GM23338 (cell line): ENCODE results near the gene GGT7. TPM values are rescaled to one million over a fixed set of nuclear protein-coding genes. Genes with fewer than 3 reads are reported as not detected.

Source experiments
- ATAC-seq: fragments of 200-7000 bp; cut with Tn5 transposase; 3 replicates; pipeline ENCODE4 v1.9.1; 2020
- DNase-seq: peaks from one replicate; pipeline ENCODE4 v3.0.0-alpha.2; 2015; ENCODE audit warnings: low spot score
- H2AFZ ChIP-seq: fragments of 200-600 bp; sonication (generic); 2 replicates; pipeline ENCODE4 v1.8.0; 2016; ENCODE audit warnings: antibody characterized with exemption, mild to moderate bottlenecking, moderate library complexity
- H3F3A ChIP-seq: fragments of 200-600 bp; sonication (generic); replicated peaks from 2 replicates; pipeline ENCODE4 v1.8.0; 2017; ENCODE audit warnings: antibody characterized with exemption, mixed run types, low read depth
- H3K27ac ChIP-seq: fragments of 200-600 bp; sonication (generic); 2 replicates; pipeline ENCODE4 v1.6.1; 2016; ENCODE audit warnings: low read depth
- H3K27me3 ChIP-seq: fragments of 200-600 bp; sonication (generic); 2 replicates; pipeline ENCODE4 v1.8.0; 2016; ENCODE audit warnings: mild to moderate bottlenecking, mixed run types, moderate library complexity; ENCODE audit not compliant: insufficient read depth
- H3K36me3 ChIP-seq: fragments of 200-600 bp; sonication (generic); 2 replicates; pipeline ENCODE4 v1.8.0; 2016; ENCODE audit warnings: mild to moderate bottlenecking; ENCODE audit not compliant: insufficient read depth
- H3K4me1 ChIP-seq: fragments of 200-600 bp; sonication (generic); 2 replicates; pipeline ENCODE4 v1.8.0; 2016; ENCODE audit warnings: mild to moderate bottlenecking, moderate library complexity; ENCODE audit not compliant: insufficient read depth
- H3K4me2 ChIP-seq: fragments of 200-600 bp; sonication (generic); 2 replicates; pipeline ENCODE4 v1.7.1; 2017; ENCODE audit warnings: mixed run types
- H3K4me3 ChIP-seq: fragments of 200-600 bp; sonication (generic); 2 replicates; pipeline ENCODE4 v1.6.1; 2016; ENCODE audit warnings: mixed run types
- H3K79me2 ChIP-seq: fragments of 200-600 bp; sonication (generic); replicated peaks from 2 replicates; pipeline ENCODE4 v1.8.0; 2017; ENCODE audit warnings: mild to moderate bottlenecking; ENCODE audit not compliant: insufficient read depth
- H3K9me2 ChIP-seq: fragments of 200-600 bp; sonication (generic); 2 replicates; pipeline ENCODE4 v1.8.0; 2017; ENCODE audit not compliant: insufficient read depth
- H4K20me1 ChIP-seq: fragments of 200-600 bp; sonication (generic); replicated peaks from 2 replicates; pipeline ENCODE4 v1.8.0; 2017; ENCODE audit warnings: mild to moderate bottlenecking; ENCODE audit not compliant: insufficient read depth
- H3K27ac Mint-ChIP-seq: 2 replicates; pipeline ENCODE4 v1.8.0; 2020; ENCODE audit warnings: inconsistent platforms, mild to moderate bottlenecking, moderate library complexity, mixed read lengths
- H3K27me3 Mint-ChIP-seq: 3 replicates; pipeline ENCODE4 v1.8.0; 2022; ENCODE audit warnings: low read depth, mild to moderate bottlenecking, moderate library complexity, mixed read lengths, inconsistent platforms; ENCODE audit not compliant: insufficient read depth, poor library complexity
- H3K36me3 Mint-ChIP-seq: 3 replicates; pipeline ENCODE4 v1.8.0; 2021; ENCODE audit warnings: low read depth, mild to moderate bottlenecking, inconsistent platforms, moderate library complexity, mixed read lengths
- H3K4me1 Mint-ChIP-seq: 3 replicates; pipeline ENCODE4 v1.8.0; 2020; ENCODE audit warnings: mild to moderate bottlenecking, inconsistent platforms, mixed read lengths
- H3K4me3 Mint-ChIP-seq: 3 replicates; pipeline ENCODE4 v1.8.0; 2021; ENCODE audit warnings: moderate library complexity, mild to moderate bottlenecking, inconsistent platforms, mixed read lengths
- H3K9me3 Mint-ChIP-seq: 3 replicates; pipeline ENCODE4 v1.8.0; 2020; ENCODE audit warnings: moderate library complexity, mild to moderate bottlenecking, inconsistent platforms, mixed read lengths
- CREB1 ChIP-seq: fragments of 250-450 bp; sonication (Bioruptor Pico); IDR thresholded peaks from 2 replicates; pipeline ENCODE4 v1.5.0; 2020; ENCODE audit warnings: low read depth, mild to moderate bottlenecking, moderate library complexity
- EZH2 ChIP-seq: fragments of 200-600 bp; sonication (generic); IDR thresholded peaks from one replicate; pipeline ENCODE4 v1.8.0; 2017; ENCODE audit warnings: antibody characterized with exemption, mild to moderate bottlenecking, low read depth; ENCODE audit not compliant: unreplicated experiment
- EZH2phosphoT487 ChIP-seq: fragments of 200-600 bp; sonication (generic); IDR thresholded peaks from one replicate; pipeline ENCODE4 v1.8.1; 2018; ENCODE audit warnings: antibody characterized with exemption; ENCODE audit not compliant: unreplicated experiment
- JUNB ChIP-seq: IDR thresholded peaks from one replicate; pipeline ENCODE4 v1.6.1; 2016; ENCODE audit warnings: antibody characterized with exemption; ENCODE audit not compliant: unreplicated experiment
- NANOG ChIP-seq: IDR thresholded peaks from 2 replicates; pipeline ENCODE4 v1.6.1; 2016; ENCODE audit warnings: antibody characterized with exemption, borderline replicate concordance
- POLR2AphosphoS5 ChIP-seq: IDR thresholded peaks from 2 replicates; pipeline ENCODE4 v1.6.1; 2016; ENCODE audit warnings: antibody characterized with exemption, low read depth
- STAT1 ChIP-seq: IDR thresholded peaks from one replicate; pipeline ENCODE4 v1.6.1; 2016; ENCODE audit warnings: antibody characterized with exemption; ENCODE audit not compliant: unreplicated experiment
- ZNF114 ChIP-seq: fragments of 250-450 bp; sonication (Bioruptor Pico); IDR thresholded peaks from 2 replicates; pipeline ENCODE4 v1.5.0; 2020; ENCODE audit warnings: mild to moderate bottlenecking, moderate library complexity
- ZNF331 ChIP-seq: fragments of 250-450 bp; sonication (Bioruptor Pico); IDR thresholded peaks from 2 replicates; pipeline ENCODE4 v1.5.0; 2020; ENCODE audit warnings: low read depth, mild to moderate bottlenecking, moderate library complexity
- polyA plus RNA-seq: library from polyadenylated mRNA; unstranded; fragments of >200 nt; fragmentation: Nextera tagmentation; extraction: Ambion mirVana; gene quantifications from 2 replicates; pipeline ENCODE4 v1.2.1, GENCODE V29; 2016
- total RNA-seq: library from RNA; depleted of rRNA; stranded (reverse); fragments of >200 nt; shearing (Covaris generic); gene quantifications from 2 replicates; pipeline ENCODE4 v1.2.3, GENCODE V29; 2014
- TF ChIP-seq, protein P1 (sequence below): IDR thresholded peaks from 2 replicates; pipeline ENCODE4 v1.6.1; 2016; ENCODE audit warnings: antibody characterized with exemption
- TF ChIP-seq, protein P2 (sequence below), 2 experiments: fragments of 200-600 bp in 1 of 2; sonication (generic) in 1 of 2; conservative IDR thresholded peaks; 2 replicates each; pipeline versions ENCODE4 v1.5.1 to v1.6.1; 2016 to 2017; ENCODE audit warnings: antibody characterized with exemption in 2 of 2, low read depth in 2 of 2, mild to moderate bottlenecking in 2 of 2, moderate library complexity in 1 of 2
- TF ChIP-seq, protein P3 (sequence below): IDR thresholded peaks from one replicate; pipeline ENCODE4 v1.6.1; 2018; ENCODE audit warnings: antibody characterized with exemption; ENCODE audit not compliant: unreplicated experiment
- TF ChIP-seq, protein P4 (sequence below): fragments of 250-450 bp; sonication (Bioruptor Pico); IDR thresholded peaks from 2 replicates; pipeline ENCODE4 v1.5.0; 2020; ENCODE audit warnings: mild to moderate bottlenecking, moderate library complexity

GGT7 gene
- total and polyA plus RNA-seq, 2 experiments from 2014 or later = 23.6 to 24.6 TPM

DNA sequence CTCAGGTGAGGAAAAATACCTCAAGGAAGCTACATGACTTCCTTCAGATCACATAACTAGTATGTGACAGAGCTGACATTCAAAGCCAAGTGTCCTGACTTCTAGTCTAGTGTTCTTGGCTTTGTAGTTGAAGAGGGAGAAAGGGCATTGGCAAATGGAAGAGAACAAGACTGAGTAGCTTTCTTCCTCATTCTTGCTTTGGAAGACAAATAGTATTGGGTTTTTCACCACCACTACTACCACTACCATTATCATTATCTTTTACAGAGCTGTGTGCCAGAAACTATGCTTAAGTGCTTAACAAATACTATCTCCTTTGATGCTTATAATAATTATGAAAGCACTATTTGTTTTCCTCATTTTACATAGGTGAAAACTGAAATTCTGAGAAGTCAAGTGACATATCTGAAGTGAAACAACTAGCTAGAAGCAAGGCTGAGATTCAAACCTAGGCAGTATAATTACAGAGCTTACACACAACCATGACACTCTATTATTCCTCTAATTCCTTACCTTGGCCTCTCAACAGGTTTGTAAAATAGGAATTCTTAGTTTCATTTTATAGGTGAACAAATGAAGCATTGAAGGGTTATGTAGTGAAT lies 10.5 kb upstream of the GGT7 start:
- H3K79me2 ChIP-seq = peaks cover 18% of the 10 kb centered on the region
- H3K9me2 ChIP-seq = no peaks in the 10 kb centered on the region
- no peak overlapping the region for H3K27ac Mint-ChIP-seq
- H3K4me3 Mint-ChIP-seq = no peak overlapping the region
- no peak for DNase-seq
- peaks cover 10% of the 10 kb centered on the region for H4K20me1 ChIP-seq
- no peak overlapping the region for H2AFZ ChIP-seq
- no peak overlapping the region for H3K4me2 ChIP-seq
- H3K4me1 Mint-ChIP-seq = no peaks in the 10 kb centered on the region; the same call in 1 of the 3 replicates
- H3K4me1 ChIP-seq = 0 out of 2 replicates have a peak, but pooled peaks cover 7% of the 10 kb centered on the region
- no peaks in the 10 kb centered on the region for H3K9me3 Mint-ChIP-seq
- TF ChIP-seq EZH2phosphoT487 (no peak), CREB1 (CRISPR knock-in tag) (no peak), POLR2AphosphoS5 (no peak), NANOG (no peak), EZH2 (no peak), STAT1 (no peak), JUNB (no peak), ZNF114 (CRISPR knock-in tag) (no peak), ZNF331 (CRISPR knock-in tag) (no peak)
- TF ChIP-seq, protein P1, sequence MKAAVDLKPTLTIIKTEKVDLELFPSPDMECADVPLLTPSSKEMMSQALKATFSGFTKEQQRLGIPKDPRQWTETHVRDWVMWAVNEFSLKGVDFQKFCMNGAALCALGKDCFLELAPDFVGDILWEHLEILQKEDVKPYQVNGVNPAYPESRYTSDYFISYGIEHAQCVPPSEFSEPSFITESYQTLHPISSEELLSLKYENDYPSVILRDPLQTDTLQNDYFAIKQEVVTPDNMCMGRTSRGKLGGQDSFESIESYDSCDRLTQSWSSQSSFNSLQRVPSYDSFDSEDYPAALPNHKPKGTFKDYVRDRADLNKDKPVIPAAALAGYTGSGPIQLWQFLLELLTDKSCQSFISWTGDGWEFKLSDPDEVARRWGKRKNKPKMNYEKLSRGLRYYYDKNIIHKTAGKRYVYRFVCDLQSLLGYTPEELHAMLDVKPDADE = no peak
- TF ChIP-seq, protein P2, sequence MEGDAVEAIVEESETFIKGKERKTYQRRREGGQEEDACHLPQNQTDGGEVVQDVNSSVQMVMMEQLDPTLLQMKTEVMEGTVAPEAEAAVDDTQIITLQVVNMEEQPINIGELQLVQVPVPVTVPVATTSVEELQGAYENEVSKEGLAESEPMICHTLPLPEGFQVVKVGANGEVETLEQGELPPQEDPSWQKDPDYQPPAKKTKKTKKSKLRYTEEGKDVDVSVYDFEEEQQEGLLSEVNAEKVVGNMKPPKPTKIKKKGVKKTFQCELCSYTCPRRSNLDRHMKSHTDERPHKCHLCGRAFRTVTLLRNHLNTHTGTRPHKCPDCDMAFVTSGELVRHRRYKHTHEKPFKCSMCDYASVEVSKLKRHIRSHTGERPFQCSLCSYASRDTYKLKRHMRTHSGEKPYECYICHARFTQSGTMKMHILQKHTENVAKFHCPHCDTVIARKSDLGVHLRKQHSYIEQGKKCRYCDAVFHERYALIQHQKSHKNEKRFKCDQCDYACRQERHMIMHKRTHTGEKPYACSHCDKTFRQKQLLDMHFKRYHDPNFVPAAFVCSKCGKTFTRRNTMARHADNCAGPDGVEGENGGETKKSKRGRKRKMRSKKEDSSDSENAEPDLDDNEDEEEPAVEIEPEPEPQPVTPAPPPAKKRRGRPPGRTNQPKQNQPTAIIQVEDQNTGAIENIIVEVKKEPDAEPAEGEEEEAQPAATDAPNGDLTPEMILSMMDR (conservative IDR thresholded peaks at IDR 0.05; ENCODE audit: low read depth in 2 of 2) = no peak
- TF ChIP-seq, protein P3, sequence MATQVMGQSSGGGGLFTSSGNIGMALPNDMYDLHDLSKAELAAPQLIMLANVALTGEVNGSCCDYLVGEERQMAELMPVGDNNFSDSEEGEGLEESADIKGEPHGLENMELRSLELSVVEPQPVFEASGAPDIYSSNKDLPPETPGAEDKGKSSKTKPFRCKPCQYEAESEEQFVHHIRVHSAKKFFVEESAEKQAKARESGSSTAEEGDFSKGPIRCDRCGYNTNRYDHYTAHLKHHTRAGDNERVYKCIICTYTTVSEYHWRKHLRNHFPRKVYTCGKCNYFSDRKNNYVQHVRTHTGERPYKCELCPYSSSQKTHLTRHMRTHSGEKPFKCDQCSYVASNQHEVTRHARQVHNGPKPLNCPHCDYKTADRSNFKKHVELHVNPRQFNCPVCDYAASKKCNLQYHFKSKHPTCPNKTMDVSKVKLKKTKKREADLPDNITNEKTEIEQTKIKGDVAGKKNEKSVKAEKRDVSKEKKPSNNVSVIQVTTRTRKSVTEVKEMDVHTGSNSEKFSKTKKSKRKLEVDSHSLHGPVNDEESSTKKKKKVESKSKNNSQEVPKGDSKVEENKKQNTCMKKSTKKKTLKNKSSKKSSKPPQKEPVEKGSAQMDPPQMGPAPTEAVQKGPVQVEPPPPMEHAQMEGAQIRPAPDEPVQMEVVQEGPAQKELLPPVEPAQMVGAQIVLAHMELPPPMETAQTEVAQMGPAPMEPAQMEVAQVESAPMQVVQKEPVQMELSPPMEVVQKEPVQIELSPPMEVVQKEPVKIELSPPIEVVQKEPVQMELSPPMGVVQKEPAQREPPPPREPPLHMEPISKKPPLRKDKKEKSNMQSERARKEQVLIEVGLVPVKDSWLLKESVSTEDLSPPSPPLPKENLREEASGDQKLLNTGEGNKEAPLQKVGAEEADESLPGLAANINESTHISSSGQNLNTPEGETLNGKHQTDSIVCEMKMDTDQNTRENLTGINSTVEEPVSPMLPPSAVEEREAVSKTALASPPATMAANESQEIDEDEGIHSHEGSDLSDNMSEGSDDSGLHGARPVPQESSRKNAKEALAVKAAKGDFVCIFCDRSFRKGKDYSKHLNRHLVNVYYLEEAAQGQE = no peak
- TF ChIP-seq, protein P4, sequence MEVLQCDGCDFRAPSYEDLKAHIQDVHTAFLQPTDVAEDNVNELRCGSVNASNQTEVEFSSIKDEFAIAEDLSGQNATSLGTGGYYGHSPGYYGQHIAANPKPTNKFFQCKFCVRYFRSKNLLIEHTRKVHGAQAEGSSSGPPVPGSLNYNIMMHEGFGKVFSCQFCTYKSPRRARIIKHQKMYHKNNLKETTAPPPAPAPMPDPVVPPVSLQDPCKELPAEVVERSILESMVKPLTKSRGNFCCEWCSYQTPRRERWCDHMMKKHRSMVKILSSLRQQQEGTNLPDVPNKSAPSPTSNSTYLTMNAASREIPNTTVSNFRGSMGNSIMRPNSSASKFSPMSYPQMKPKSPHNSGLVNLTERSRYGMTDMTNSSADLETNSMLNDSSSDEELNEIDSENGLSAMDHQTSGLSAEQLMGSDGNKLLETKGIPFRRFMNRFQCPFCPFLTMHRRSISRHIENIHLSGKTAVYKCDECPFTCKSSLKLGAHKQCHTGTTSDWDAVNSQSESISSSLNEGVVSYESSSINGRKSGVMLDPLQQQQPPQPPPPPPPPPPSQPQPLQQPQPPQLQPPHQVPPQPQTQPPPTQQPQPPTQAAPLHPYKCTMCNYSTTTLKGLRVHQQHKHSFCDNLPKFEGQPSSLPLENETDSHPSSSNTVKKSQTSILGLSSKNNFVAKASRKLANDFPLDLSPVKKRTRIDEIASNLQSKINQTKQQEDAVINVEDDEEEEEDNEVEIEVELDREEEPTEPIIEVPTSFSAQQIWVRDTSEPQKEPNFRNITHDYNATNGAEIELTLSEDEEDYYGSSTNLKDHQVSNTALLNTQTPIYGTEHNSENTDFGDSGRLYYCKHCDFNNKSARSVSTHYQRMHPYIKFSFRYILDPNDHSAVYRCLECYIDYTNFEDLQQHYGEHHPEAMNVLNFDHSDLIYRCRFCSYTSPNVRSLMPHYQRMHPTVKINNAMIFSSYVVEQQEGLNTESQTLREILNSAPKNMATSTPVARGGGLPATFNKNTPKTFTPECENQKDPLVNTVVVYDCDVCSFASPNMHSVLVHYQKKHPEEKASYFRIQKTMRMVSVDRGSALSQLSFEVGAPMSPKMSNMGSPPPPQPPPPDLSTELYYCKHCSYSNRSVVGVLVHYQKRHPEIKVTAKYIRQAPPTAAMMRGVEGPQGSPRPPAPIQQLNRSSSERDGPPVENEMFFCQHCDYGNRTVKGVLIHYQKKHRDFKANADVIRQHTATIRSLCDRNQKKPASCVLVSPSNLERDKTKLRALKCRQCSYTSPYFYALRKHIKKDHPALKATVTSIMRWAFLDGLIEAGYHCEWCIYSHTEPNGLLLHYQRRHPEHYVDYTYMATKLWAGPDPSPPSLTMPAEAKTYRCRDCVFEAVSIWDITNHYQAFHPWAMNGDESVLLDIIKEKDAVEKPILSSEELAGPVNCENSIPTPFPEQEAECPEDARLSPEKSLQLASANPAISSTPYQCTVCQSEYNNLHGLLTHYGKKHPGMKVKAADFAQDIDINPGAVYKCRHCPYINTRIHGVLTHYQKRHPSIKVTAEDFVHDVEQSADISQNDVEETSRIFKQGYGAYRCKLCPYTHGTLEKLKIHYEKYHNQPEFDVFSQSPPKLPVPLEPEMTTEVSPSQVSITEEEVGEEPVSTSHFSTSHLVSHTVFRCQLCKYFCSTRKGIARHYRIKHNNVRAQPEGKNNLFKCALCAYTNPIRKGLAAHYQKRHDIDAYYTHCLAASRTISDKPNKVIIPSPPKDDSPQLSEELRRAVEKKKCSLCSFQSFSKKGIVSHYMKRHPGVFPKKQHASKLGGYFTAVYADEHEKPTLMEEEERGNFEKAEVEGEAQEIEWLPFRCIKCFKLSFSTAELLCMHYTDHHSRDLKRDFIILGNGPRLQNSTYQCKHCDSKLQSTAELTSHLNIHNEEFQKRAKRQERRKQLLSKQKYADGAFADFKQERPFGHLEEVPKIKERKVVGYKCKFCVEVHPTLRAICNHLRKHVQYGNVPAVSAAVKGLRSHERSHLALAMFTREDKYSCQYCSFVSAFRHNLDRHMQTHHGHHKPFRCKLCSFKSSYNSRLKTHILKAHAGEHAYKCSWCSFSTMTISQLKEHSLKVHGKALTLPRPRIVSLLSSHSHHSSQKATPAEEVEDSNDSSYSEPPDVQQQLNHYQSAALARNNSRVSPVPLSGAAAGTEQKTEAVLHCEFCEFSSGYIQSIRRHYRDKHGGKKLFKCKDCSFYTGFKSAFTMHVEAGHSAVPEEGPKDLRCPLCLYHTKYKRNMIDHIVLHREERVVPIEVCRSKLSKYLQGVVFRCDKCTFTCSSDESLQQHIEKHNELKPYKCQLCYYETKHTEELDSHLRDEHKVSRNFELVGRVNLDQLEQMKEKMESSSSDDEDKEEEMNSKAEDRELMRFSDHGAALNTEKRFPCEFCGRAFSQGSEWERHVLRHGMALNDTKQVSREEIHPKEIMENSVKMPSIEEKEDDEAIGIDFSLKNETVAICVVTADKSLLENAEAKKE (CRISPR knock-in tag) = no peak
- H3K27ac ChIP-seq = no peak overlapping the region
- H3K27me3 Mint-ChIP-seq = no peaks in the 10 kb centered on the region
- H3K27me3 ChIP-seq = no peaks in the 10 kb centered on the region
- no peaks in the 10 kb centered on the region; the same call in 1 of the 2 replicates for H3K36me3 ChIP-seq
- H3K36me3 Mint-ChIP-seq = no peaks in the 10 kb centered on the region; the same call in 2 of the 3 replicates
- H3F3A ChIP-seq = no peaks in the 10 kb centered on the region
- no peak for ATAC-seq
- no peak overlapping the region for H3K4me3 ChIP-seq
